AG10803 (cell line): ENCODE measurements around the gene LBR.

Experiments
- DNase-seq: peaks from one replicate; pipeline ENCODE4 v3.0.0; 2010; ENCODE audit warnings: low read depth
- H3K4me3 ChIP-seq: 2 replicates; pipeline ENCODE4 v1.5.1; 2011; ENCODE audit warnings: mild to moderate bottlenecking, low read length, control low read depth
- TF ChIP-seq, protein P1 (sequence below): conservative IDR thresholded peaks from 2 replicates; pipeline ENCODE4 v1.5.1; 2011; ENCODE audit warnings: mild to moderate bottlenecking, low read length, control low read depth, inconsistent platforms

Gene LBR

DNA sequence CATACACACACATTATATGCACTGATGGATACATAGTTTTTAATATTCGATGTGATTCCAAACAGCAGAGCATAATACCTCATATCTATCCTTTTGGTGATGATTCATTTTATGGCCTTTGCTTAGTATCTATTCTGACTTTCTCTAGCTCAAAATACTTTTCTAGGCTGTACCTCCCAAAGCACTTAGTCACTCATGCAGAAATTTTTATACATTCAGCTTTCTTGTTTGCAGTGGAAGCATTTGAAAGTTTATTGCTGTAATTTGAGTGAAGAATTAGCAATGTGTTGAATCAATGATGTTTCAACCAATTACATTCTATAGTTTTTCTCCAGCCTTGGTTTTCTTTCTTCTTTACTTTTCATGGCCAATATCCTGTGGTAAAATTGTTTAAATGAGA lies 66.7 kb downstream of the LBR start:
- TF ChIP-seq, protein P1, sequence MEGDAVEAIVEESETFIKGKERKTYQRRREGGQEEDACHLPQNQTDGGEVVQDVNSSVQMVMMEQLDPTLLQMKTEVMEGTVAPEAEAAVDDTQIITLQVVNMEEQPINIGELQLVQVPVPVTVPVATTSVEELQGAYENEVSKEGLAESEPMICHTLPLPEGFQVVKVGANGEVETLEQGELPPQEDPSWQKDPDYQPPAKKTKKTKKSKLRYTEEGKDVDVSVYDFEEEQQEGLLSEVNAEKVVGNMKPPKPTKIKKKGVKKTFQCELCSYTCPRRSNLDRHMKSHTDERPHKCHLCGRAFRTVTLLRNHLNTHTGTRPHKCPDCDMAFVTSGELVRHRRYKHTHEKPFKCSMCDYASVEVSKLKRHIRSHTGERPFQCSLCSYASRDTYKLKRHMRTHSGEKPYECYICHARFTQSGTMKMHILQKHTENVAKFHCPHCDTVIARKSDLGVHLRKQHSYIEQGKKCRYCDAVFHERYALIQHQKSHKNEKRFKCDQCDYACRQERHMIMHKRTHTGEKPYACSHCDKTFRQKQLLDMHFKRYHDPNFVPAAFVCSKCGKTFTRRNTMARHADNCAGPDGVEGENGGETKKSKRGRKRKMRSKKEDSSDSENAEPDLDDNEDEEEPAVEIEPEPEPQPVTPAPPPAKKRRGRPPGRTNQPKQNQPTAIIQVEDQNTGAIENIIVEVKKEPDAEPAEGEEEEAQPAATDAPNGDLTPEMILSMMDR: no peak
- no peak for DNase-seq
- no peak overlapping the region for H3K4me3 ChIP-seq

DNA sequence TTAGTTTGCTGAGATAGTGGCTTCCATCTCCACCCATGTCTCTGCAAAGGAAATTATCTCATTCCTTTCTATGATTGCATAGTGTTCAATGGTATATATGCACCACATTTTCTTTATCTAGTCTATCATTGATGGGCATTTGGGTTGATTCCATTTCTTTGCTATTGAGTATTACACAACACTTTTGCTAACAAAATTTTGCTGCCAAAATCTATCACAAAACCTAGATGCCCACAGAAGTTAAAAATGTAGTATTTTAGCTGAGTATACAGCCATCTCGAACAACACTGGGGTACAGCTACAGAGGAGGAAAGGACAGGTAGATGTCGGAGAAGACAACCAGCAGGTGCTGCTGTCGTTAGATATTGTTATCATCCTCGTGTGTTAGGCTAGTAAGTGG lies 67.7 kb downstream of the LBR start:
- no peak for DNase-seq
- H3K4me3 ChIP-seq: no peak overlapping the region
- TF ChIP-seq, protein P1: no peak

DNA sequence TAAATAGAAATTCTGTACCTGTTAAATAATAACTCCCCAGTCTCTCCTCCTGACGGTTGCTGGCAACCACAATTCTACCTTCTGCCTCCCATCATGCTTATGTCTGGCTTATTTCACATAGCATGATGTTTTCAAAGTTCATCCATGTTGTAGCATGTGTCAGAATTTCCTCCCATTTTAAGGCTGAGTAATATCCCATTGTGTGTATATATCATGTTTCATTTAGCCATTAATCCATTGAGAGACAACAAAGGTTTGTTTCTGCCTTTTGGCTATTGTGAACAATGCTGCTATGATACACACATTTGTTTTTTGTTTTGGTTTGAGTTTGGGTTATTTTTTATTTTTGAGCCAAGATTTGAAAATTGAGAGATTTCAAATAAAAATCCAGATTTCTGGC lies 72.0 kb downstream of the LBR start:
- DNase-seq: no peak
- H3K4me3 ChIP-seq: no peak overlapping the region
- TF ChIP-seq, protein P1: no peak

DNA sequence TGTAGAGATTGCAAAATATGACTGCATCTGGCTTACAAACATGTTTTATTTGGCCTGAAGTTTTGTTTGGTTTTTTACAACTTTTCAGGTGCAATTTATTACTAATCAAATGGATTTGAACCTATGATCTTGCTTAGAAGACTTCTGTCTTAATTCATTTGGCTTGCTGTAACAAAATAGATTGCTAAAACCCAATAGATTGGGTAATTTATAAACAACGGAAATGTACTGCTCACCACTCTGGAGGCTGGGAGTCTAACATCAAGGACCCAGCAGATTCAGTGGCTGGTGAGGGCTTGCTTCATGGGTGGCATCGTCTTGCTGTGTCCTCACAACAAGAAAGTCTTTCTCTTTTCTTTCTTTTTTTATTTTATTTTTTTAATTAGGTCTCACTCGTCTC lies 72.9 kb downstream of the LBR start:
- DNase-seq: no peak
- no peak overlapping the region for H3K4me3 ChIP-seq
- TF ChIP-seq, protein P1: no peak
